HG02938 (cell line): Measurements from ENCODE around the gene SUGCT.

Experiments
- ATAC-seq: cut with Tn5 transposase; IDR thresholded peaks from one replicate; pipeline ENCODE4 v1.9.1; 2021; ENCODE audit warnings: mild to moderate bottlenecking, moderate library complexity; ENCODE audit not compliant: unreplicated experiment

SUGCT gene

DNA sequence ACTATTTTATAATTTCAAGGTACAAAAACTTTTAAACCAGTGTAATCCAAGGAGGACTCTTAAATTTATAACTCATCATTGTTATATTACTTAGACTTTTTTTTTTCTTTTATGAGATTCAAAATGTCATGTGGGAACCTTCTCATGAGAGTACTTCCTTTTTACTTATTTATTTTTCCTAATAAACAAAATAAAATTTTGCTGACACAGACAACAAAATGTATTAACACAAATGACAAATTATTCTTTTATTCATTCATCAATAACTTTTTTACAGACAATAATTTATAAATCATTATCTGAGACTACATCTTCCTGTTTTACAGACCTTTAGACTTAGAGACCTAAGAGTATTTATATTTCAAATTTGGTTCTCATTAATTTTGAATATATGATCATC, 706.2 kb downstream of the SUGCT start:
- no peak for ATAC-seq

- no peak for ATAC-seq
Measured at GRCh38 chr7:40842641-40843040, 707.8 kb downstream of the SUGCT start.

GRCh38 chr7:40843338-40843985, 708.7 kb downstream of the SUGCT start:
- ATAC-seq = no peak

GRCh38 chr7:40845943-40846342, 711.1 kb downstream of the SUGCT start:
- ATAC-seq = no peak

DNA sequence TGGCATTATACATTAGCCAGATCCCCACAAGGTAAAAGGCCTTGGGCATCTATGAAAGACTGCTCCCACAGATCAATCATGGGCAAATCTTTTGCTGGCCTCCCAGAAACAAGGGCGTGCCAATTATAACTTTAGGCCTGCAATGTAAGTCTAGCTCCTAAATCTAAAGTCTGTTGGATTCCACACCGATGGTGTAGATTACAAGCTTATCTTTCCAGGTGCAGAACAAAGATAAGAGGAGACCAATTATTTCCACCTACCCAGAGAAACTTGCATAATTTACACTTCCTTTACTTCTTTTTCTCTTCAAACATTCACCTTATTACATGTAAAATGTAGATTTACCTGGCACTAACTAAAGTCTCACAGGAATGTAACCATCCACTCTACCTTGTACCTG, 713.1 kb downstream of the SUGCT start:
- no peak for ATAC-seq

GRCh38 chr7:40848541-40849221, 713.9 kb downstream of the SUGCT start:
- no peak for ATAC-seq

GRCh38 chr7:40850017-40850416, 715.2 kb downstream of the SUGCT start:
- ATAC-seq = no peak

DNA sequence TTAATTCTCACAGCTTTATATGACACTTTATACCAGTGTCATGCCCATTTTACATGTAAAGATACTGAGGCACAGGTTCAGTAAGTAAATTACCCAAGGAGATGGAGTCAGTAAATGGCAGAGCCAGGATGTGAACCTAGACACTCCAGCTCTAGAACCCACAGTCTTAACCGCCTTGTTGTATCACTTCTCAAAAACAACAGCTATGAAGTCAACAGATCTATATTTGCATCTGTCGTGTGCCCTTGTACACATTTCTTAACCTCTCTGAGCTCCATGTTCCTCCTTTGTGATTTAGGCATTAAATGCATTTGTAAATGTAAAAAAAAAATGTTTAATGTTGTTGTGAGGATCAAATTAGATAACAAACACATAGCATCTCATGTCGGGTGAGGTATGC, 716.2 kb downstream of the SUGCT start:
- no peak for ATAC-seq

DNA sequence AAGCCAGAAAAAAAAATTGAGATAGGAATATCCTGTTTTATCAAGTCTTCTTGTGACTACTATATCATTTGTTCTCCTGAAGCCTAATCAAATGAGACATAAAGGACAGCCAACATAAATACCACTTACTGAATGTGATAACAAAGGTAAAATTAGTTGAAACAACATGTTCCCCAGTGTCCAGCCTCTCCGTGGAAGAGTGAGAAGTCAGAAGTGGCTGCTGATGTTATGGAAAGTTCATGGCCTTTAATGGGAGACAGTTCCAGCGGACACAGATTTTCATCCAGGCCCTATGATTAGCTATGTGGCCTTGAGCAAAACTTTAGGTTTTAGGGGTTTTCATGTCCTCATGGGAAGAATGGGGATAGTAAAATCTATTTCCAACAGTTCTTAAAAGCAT, 724.3 kb downstream of the SUGCT start:
- ATAC-seq = no peak

DNA sequence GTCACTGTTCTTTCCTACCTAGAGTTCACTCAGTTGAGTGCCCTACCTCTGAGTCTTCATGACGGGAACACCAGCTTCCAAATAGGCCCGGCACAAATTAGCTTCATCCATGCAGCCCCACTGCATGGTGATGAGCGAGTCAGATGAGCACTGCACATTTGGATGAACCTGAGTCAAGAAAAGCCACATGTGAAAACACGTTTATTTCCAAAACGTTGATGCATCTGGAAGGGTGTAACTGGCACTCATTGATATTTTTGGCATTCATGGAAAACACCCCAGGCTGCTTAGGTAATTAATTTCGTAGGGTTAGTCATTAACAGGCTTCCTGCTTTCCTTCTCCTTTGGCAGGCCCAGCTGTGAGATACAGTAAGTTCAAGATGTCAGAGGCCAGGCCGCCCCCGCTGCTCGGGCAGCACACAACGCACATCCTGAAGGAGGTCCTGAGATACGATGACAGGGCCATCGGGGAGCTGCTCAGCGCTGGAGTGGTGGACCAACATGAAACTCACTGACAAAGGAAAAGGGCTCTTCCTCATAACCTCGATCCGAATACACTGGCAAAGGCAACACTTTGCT, 725.2 kb downstream of the SUGCT start:
- no peak for ATAC-seq

GRCh38 chr7:40865441-40866233, 730.8 kb downstream of the SUGCT start:
- ATAC-seq = no peak

DNA sequence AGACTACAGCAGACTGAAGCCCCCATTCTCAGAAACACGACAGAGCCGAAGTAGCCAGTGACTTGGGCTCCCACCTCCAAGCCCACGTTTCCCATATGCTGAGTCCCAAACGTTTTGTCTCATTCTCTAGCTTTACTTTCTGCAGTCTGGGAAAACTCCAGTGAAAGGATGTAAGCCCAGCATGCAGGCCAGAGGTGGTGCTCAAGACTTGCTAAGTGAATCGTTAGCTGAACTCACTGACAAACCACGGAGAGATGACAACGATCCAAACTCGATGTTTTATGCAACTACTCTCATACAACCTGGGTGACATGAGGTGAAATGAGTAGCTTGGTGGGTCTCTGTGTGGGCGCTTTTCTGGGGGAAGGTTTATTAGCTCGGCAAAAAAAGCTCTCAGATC, 731.8 kb downstream of the SUGCT start:
- no peak for ATAC-seq

DNA sequence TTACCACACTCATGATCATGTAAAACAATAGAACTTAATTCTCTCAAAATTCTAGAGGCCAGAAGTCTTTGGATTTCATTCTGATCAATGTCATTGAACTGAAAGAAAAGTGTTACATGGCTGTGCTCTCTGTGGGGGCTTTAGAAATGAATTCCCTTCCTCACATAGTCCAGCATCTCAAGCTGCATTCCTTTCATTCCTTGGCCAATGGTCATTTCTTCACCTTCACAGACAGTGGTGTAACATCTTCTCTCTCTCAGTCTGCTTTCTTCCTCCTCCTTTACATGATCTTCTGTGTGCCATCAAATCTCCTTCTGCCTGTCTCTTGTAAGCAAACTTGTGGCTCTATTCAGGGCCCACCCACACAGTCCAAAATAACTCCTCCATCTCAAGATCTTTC, 735.3 kb downstream of the SUGCT start:
- ATAC-seq = no peak

- no peak for ATAC-seq
Measured at GRCh38 chr7:40873248-40873647, 738.4 kb downstream of the SUGCT start.

DNA sequence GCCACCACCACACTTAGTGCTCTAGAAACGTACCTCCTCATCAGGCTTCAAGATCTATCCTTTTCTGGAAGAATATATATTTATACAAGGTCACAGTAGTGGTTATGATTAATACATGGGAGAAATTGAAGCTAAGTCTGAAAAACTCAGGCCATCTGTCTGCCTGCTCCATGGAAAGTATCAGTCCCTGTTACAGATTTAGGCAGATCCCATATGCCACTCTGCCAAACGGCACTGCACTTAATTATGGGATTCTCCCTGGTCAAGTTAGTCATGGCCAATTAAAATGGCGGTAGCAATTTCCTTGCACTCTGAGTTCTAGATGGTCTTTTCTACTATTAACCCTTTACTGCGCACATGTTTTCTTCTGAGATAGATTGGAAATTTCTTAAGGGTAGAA, 740.0 kb downstream of the SUGCT start:
- no peak for ATAC-seq

- no peak for ATAC-seq
Measured at GRCh38 chr7:40876601-40877000, 741.8 kb downstream of the SUGCT start.

DNA sequence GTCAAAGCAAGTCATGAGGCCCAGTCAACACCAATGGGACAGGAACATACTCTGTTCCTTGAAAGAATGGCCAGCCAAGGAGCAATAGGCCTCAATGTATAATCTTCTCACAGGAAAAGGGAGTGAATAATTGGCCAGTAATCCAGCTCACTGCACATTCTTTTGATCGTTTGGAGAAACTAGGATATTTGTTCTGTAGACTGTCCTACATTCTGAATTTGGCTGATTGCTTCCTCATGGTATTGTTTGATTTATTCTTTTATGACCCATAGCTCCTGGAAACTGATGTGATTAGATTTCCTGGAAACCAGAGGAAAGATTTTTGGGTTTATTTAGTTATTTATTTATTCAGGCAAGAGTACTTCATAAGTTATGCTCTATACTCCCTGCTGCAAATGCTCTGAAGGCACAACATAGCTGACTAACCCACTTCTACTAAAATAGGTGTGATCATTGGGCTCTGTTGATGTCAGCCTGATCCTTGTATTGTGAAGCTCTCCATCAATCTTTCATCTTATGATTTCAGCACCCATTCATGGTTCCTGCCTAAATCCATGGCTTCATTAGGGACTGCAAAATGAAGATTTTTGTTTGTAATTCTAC, 745.2 kb downstream of the SUGCT start:
- no peak for ATAC-seq

GRCh38 chr7:40880581-40880980, 745.8 kb downstream of the SUGCT start:
- ATAC-seq = no peak

DNA sequence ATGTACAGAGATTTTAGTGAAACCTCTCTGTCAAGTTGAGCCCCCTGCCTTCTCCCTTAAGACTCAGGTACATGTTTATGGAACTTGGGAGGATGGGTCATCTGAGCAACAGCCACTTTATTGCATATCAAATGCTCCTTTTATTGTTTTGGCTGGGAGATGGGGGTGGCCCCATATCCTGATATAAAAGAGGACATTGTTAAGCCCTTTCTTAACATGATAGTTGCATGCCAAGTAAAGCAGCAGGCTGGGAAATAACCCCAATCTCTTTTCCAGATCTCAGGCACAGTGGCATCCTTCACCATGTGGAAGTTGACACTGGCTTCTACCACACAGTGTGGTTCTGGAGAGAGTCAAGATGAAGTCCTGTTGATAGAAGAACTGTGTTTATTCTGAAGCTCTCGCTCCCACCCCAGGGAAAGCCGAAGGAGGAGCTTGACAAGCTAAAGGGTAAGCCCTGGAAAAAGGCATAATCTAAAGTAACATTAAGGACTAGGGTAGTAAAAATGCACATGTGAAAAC, 746.7 kb downstream of the SUGCT start:
- ATAC-seq = no peak

DNA sequence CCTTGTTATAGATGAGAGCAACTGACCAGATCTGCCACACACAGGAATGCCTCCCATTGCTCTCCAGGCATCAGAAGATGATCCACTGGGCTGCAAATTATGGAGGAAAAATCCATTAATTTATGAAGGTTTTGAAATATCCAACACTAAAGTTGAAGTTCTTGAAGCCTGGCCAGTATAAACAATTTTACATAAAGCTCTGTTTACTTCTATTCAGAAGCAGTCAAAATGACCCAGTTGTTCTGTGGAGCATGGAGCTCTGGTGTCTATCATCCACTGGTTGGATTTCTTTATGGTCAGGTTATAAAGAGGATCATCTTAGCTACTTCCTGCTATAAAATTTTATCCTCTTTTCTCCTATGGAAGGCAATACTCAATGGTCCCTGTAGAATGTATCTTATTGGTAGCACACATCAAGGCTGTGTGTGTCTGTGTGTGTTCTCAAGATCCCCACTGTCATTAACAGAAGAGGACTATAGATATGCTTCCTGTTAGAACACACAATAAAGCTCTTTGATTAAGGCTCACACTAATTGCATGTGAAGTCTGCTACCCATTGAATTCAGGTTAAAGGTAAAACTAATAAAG, 747.4 kb downstream of the SUGCT start:
- no peak for ATAC-seq

GRCh38 chr7:40883826-40884225, 749.0 kb downstream of the SUGCT start:
- ATAC-seq = no peak
